ENCODE results near the gene MAP2K6. TPM values are rescaled to one million over a fixed set of nuclear protein-coding genes. Genes with fewer than 3 reads are reported as not detected.

The MAP2K6 gene
- total and polyA plus RNA-seq, 2 donors (not counting 3 experiments of a cell fraction or from before 2014, with no cell fraction given) = 5.9 to 13.9 TPM

GRCh38 chr17:69455040-69455439 lies 40.5 kb downstream of the MAP2K6 start:
- BruUV-seq (replicated peaks) = no TSS peak
- intact Hi-C loops (cut with micrococcal nuclease) = no loop called here
- H2AFZ ChIP-seq (ENCODE audit: low read depth, low read length) = no peak overlapping the region
- H3K9me3 ChIP-seq (replicated peaks; ENCODE audit: control insufficient read depth, insufficient read depth, low read length) = no peaks in the 10 kb centered on the region
- ChIA-PET CTCF (interaction anchor here (0.7 to 1.4 kb wide), 2 partner anchors 17 to 48 kb away, joined by 3 read pairs; no protein-coding TSS in a partner anchor), POLR2A (no interaction called here)
- no peaks in the 10 kb centered on the region for H3K79me2 ChIP-seq (ENCODE audit: control insufficient read depth, insufficient read depth, low read length)
- no peaks in the 10 kb centered on the region for H4K20me1 ChIP-seq (replicated peaks; ENCODE audit: control insufficient read depth, extremely low read depth, insufficient read depth, low read length)
- TF ChIP-seq MAX (IDR thresholded peaks at IDR 0.05; ENCODE audit: insufficient read depth, insufficient read length) (no peak), EZH2 (IDR thresholded peaks at IDR 0.05; ENCODE audit: borderline replicate concordance, low read depth, low read length, severe bottlenecking) (no peak), FOS (IDR thresholded peaks at IDR 0.05; ENCODE audit: borderline replicate concordance, insufficient read depth, low read length) (no peak), POLR2AphosphoS5 (IDR thresholded peaks at IDR 0.05; ENCODE audit: insufficient read depth, low read depth, low read length) (no peak), GATA2 (IDR thresholded peaks at IDR 0.05; ENCODE audit: insufficient read depth, insufficient read length, low read depth, low read length) (no peak)
- no peak overlapping the region for H3K9ac ChIP-seq (replicated peaks; ENCODE audit: extremely low read depth, insufficient read depth, low read length)
- FAIRE-seq (no peak), DNase-seq (ENCODE audit: low read depth, low spot score) (no peak)
- H3K4me3 ChIP-seq (replicated peaks in 1 of 3; ENCODE audit: insufficient read depth in 1 of 3, low read depth in 1 of 3, low read length in 3 of 3) = no peak overlapping the region
- H3K9me1 ChIP-seq (replicated peaks; ENCODE audit: control insufficient read depth, extremely low read depth, insufficient read depth, low read length) = no peaks in the 10 kb centered on the region
- peaks cover 19% of the 10 kb centered on the region for H3K4me1 ChIP-seq (ENCODE audit: control insufficient read depth, extremely low read depth, insufficient read depth, low read length)
- no peaks in the 10 kb centered on the region for H3K27me3 ChIP-seq (ENCODE audit: control insufficient read depth in 2 of 2, insufficient read depth in 2 of 2, low read length in 2 of 2)
- H3K27ac ChIP-seq (ENCODE audit: insufficient read depth, low read depth, low read length) = no peak overlapping the region
- no peaks in the 10 kb centered on the region for H3K36me3 ChIP-seq (ENCODE audit: control insufficient read depth in 2 of 2, extremely low read depth in 1 of 2, insufficient read depth in 2 of 2, low read length in 2 of 2)
- dilution Hi-C loops (cut with MboI; ENCODE audit: extremely low pct_ligation_motif_present, low sequenced_read_pairs) = no loop called here
- H3K4me2 ChIP-seq (ENCODE audit: insufficient read depth, low read length) = no peak overlapping the region

GRCh38 chr17:69457603-69458002 lies 43.1 kb downstream of the MAP2K6 start:
- ChIA-PET POLR2A (no interaction called here), CTCF (interaction anchor here (0.8 to 1.2 kb wide), 2 partner anchors 9 to 123 kb away, joined by 3 to 4 read pairs; no protein-coding TSS in a partner anchor)
- dilution Hi-C loops (cut with MboI; ENCODE audit: extremely low pct_ligation_motif_present, low sequenced_read_pairs) (no loop called here), intact Hi-C loops (cut with micrococcal nuclease) (no loop called here)
- Histone ChIP-seq H4K20me1 (replicated peaks; ENCODE audit: control insufficient read depth, extremely low read depth, insufficient read depth, low read length) (no peaks in the 10 kb centered on the region), H3K9ac (replicated peaks; ENCODE audit: extremely low read depth, insufficient read depth, low read length) (no peak overlapping the region), H3K9me1 (replicated peaks; ENCODE audit: control insufficient read depth, extremely low read depth, insufficient read depth, low read length) (no peaks in the 10 kb centered on the region), H3K9me3 (replicated peaks; ENCODE audit: control insufficient read depth, insufficient read depth, low read length) (no peaks in the 10 kb centered on the region), H3K4me3 (replicated peaks in 1 of 3; ENCODE audit: insufficient read depth in 1 of 3, low read depth in 1 of 3, low read length in 3 of 3) (no peak overlapping the region), H3K4me1 (ENCODE audit: control insufficient read depth, extremely low read depth, insufficient read depth, low read length) (no peaks in the 10 kb centered on the region), H3K4me2 (ENCODE audit: insufficient read depth, low read length) (no peak overlapping the region), H3K27ac (ENCODE audit: insufficient read depth, low read depth, low read length) (no peak overlapping the region), H3K27me3 (ENCODE audit: control insufficient read depth in 2 of 2, insufficient read depth in 2 of 2, low read length in 2 of 2) (no peaks in the 10 kb centered on the region), H2AFZ (ENCODE audit: low read depth, low read length) (no peak overlapping the region), H3K79me2 (ENCODE audit: control insufficient read depth, insufficient read depth, low read length) (no peaks in the 10 kb centered on the region), H3K36me3 (ENCODE audit: control insufficient read depth in 2 of 2, extremely low read depth in 1 of 2, insufficient read depth in 2 of 2, low read length in 2 of 2) (no peaks in the 10 kb centered on the region)
- no peak for DNase-seq (ENCODE audit: low read depth, low spot score)
- TF ChIP-seq POLR2AphosphoS5 (IDR thresholded peaks at IDR 0.05; ENCODE audit: insufficient read depth, low read depth, low read length) (no peak), CTCF (IDR thresholded peaks at IDR 0.05; ENCODE audit: extremely low read depth in 1 of 2, insufficient read depth in 1 of 2, low read depth in 1 of 2, low read length in 2 of 2) (no peak), GATA2 (IDR thresholded peaks at IDR 0.05; ENCODE audit: insufficient read depth, insufficient read length, low read depth, low read length) (no peak), MAX (IDR thresholded peaks at IDR 0.05; ENCODE audit: insufficient read depth, insufficient read length) (no peak), FOS (IDR thresholded peaks at IDR 0.05; ENCODE audit: borderline replicate concordance, insufficient read depth, low read length) (no peak), MYC (IDR thresholded peaks at IDR 0.05; ENCODE audit: low read depth, low read length) (no peak), EZH2 (IDR thresholded peaks at IDR 0.05; ENCODE audit: borderline replicate concordance, low read depth, low read length, severe bottlenecking) (no peak), JUN (IDR thresholded peaks at IDR 0.05; ENCODE audit: borderline replicate concordance, insufficient read depth, insufficient read length, low read depth) (no peak), POLR2A (IDR thresholded peaks at IDR 0.05; ENCODE audit: low read depth, low read length) (no peak)
- no peak for FAIRE-seq
- no TSS peak for BruUV-seq (replicated peaks)

Measured in endothelial cell of umbilical vein (primary cell).